Activated effector memory CD4-positive, alpha-beta T cell treated with anti-CD3 and anti-CD28 coated beads, Interleukin-2, amount 50 U/mL, for 16 hours (primary cell): ENCODE measurements around the gene NFASC.

Source experiments
- DNase-seq: peaks from one replicate; pipeline ENCODE4 v3.0.0-alpha.2; 2020

NFASC gene

GRCh38 chr1:204891860-204892259 lies 21.2 kb downstream of the NFASC start:
- DNase-seq = no peak

- no peak for DNase-seq
These were observed 23.4 kb downstream of the NFASC start for GRCh38 chr1:204894031-204894430.

- no peak for DNase-seq
These were observed 23.9 kb downstream of the NFASC start for GRCh38 chr1:204894606-204895005.

GRCh38 chr1:204896023-204896422 lies 25.4 kb downstream of the NFASC start:
- DNase-seq = no peak

GRCh38 chr1:204896787-204897469 lies 26.3 kb downstream of the NFASC start:
- no peak for DNase-seq

- DNase-seq = no peak
These were observed 30.1 kb downstream of the NFASC start for GRCh38 chr1:204900721-204901120.

- DNase-seq = no peak
These were observed 32.0 kb downstream of the NFASC start for GRCh38 chr1:204902671-204903070.

GRCh38 chr1:204904228-204904810 lies 33.7 kb downstream of the NFASC start:
- DNase-seq = no peak

- DNase-seq = no peak
These were observed 38.4 kb downstream of the NFASC start for GRCh38 chr1:204909109-204909508.

- no peak for DNase-seq
These were observed 45.3 kb downstream of the NFASC start for GRCh38 chr1:204915861-204916495.

- DNase-seq = no peak
These were observed 47.1 kb downstream of the NFASC start for GRCh38 chr1:204917802-204918201.

GRCh38 chr1:204920511-204920910 lies 49.8 kb downstream of the NFASC start:
- DNase-seq = no peak

GRCh38 chr1:204920967-204921366 lies 50.3 kb downstream of the NFASC start:
- DNase-seq = no peak

GRCh38 chr1:204921855-204922516 lies 51.3 kb downstream of the NFASC start:
- no peak for DNase-seq

- DNase-seq = no peak
These were observed 52.5 kb downstream of the NFASC start for GRCh38 chr1:204923201-204923600.

- no peak for DNase-seq
These were observed 53.0 kb downstream of the NFASC start for GRCh38 chr1:204923626-204924012.

- no peak for DNase-seq
These were observed 53.5 kb downstream of the NFASC start for GRCh38 chr1:204924013-204924759.

- no peak for DNase-seq
These were observed 55.0 kb downstream of the NFASC start for GRCh38 chr1:204925701-204926100.

- DNase-seq = no peak
These were observed 57.3 kb downstream of the NFASC start for GRCh38 chr1:204927673-204928641.

GRCh38 chr1:204928671-204929486 lies 58.2 kb downstream of the NFASC start:
- no peak for DNase-seq
